ENCODE data around the gene IGFLR1.
A peak's percentile ranks its signal among the peaks of the same experiment; 100 is the strongest.

IGFLR1 gene

GRCh38 chr19:35742121-35742724, at the start of gene IGFLR1:
TSS of gene IGFLR1 (minus strand) at chr19:35742452. CDS start at chr19:35741180, 1,272 bp downstream.
- DNase-seq (ENCODE audit: low read depth in 2 of 2), result peak; percentile 58 to 65

DNA sequence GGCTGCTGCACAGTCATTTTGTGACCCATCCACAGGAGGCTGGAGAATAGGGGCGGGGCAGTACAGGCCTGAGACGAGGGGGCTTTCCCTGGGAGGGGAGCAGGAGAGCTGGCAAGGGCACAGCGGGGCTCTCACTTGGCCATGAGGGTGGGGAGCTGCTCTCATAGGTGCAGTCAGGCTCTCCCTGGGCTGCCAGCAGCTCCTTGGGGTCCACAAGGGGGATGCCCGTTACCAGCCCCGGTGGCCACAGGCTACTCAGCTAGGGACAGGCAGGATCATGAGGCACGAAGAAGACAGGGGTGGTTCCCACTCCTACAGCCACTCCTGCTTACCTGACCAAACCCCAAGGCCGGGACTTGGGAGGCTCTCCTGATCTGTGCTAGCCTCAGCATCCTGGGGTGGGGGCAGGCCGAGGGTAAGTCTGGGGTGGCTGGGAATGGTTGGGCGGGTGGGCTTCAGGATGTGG, 49.6 kb upstream of the IGFLR1 start:
- DNase-seq (ENCODE audit: low read depth in 2 of 2), result no peak

GRCh38 chr19:35790981-35791813, 48.9 kb upstream of the IGFLR1 start:
- DNase-seq (ENCODE audit: low read depth in 2 of 2), result no peak

GRCh38 chr19:35789978-35790944, 48.0 kb upstream of the IGFLR1 start:
- DNase-seq (ENCODE audit: low read depth in 2 of 2), result no peak

GRCh38 chr19:35789195-35789977, 47.1 kb upstream of the IGFLR1 start:
- DNase-seq (ENCODE audit: low read depth in 2 of 2), result no peak

GRCh38 chr19:35788205-35788960, 46.1 kb upstream of the IGFLR1 start:
- DNase-seq (ENCODE audit: low read depth in 2 of 2), result no peak

- no peak for DNase-seq (ENCODE audit: low read depth in 2 of 2)
Measured at GRCh38 chr19:35787227-35787799, 45.1 kb upstream of the IGFLR1 start.

GRCh38 chr19:35786299-35787160, 44.3 kb upstream of the IGFLR1 start:
- no peak for DNase-seq (ENCODE audit: low read depth in 2 of 2)

DNA sequence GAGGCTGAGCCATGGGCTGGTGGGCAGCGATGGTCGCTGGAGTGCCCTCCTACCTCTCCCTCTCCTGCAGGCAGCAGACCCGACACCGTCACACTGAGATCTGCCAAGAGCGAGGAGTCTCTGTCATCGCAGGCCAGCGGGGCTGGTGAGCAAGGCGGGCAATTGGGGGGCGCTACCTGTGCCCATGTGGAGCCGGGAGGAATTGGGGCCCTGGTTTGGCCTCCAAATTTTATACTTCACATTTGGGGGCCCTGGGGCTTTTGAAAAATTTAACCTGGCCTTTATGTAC, 43.0 kb upstream of the IGFLR1 start:
- no peak for DNase-seq (ENCODE audit: low read depth in 2 of 2)

DNA sequence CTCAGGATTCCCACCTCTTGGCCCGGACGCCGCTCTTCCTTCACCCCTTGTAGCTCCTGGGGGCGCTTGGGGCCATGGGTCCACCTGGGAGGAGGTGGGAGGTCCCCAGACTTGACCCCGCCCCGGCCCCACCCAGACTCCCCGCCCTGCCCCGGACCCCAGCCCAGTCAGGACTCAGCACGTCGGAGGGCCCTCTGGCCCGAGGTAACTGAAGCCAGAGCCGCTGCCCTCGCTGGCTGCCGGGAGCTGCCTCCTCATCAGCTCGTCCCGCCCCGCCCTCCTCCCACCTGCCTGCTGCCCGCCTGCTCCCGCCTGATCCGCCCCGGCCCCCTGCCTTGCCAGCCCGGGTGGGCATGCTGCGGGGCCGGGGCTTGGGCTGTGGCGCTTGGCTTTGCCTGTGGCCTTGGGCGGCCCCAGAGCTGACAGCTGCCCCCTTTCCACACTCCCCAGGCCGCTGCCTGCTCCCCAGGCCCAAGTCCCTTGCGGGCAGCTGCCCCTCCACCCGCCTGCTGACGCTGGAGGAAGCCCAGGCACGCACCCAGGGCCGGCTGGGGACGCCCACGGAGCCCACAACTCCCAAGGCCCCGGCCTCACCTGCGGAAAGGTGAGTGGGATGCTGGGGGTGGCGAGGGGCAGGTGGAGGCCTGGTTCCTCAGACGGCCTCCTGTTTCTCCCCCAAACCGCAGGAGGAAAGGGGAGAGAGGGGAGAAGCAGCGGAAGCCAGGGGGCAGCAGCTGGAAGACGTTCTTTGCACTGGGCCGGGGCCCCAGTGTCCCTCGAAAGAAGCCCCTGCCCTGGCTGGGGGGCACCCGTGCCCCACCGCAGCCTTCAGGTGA, 42.5 kb upstream of the IGFLR1 start:
- no peak for DNase-seq (ENCODE audit: low read depth in 2 of 2)

DNA sequence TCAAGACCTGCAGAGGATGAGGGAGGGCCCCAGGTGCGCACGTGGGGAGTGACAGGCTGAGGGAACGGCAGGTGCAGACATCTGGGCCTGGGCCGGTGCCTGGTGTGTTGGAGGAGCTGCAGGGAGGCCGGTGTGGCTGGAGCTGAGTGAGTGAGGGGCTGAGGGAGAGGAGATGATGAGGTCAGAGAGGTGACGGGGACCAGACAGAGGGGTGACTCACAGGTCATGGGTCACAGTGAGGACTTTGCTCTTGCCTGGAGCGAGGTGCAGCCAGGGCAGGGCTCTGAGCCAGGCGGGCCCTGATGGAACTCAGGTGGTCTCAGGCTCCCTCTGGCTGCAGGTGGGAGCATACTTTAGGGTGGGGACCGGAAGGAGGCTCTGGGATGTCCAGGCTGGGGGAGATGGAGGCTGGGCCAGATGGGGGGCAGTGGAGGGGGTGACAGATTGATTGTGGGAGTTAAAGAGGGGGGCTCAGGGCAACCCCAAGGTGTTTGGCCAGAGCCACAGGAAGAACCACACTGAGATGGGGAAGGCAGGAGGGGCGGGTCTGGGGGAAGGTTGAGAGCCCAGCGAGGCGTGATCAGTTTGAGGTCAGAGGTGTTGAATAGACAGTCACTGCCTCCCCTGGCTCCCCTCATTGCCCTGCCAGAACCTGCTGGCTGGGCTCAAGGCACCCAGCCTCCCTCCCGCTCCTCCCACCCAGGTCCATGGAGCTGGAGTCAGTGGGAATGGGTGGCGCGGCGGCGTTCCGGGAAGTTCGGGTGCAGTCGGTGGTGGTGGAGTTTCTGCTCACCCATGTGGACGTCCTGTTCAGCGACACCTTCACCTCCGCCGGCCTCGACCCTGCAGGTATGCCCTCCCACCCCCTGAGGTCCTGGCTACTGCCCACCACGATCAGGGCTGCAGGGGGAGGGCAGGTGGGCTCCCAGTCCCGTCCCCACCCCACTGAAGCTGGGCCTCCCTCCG, 41.5 kb upstream of the IGFLR1 start:
- DNase-seq (ENCODE audit: low read depth in 2 of 2), result no peak

DNA sequence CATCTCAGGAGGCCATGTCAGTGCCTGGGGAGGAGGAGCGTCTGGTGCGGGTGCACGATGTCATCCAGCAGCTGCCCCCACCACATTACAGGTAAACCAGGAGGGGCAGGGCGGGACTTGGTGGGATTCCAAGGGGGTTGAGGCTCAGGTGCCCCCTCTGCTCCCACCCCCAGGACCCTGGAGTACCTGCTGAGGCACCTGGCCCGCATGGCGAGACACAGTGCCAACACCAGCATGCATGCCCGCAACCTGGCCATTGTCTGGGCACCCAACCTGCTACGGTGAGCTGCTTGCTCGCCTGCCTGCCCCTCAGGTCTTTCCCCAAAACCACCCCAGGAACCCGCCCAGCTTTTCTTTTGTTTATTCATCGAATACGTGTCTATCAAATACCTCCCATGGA, 40.3 kb upstream of the IGFLR1 start:
- DNase-seq (ENCODE audit: low read depth in 2 of 2), result no peak

GRCh38 chr19:35781650-35782049, 39.4 kb upstream of the IGFLR1 start:
- DNase-seq (ENCODE audit: low read depth in 2 of 2), result no peak

DNA sequence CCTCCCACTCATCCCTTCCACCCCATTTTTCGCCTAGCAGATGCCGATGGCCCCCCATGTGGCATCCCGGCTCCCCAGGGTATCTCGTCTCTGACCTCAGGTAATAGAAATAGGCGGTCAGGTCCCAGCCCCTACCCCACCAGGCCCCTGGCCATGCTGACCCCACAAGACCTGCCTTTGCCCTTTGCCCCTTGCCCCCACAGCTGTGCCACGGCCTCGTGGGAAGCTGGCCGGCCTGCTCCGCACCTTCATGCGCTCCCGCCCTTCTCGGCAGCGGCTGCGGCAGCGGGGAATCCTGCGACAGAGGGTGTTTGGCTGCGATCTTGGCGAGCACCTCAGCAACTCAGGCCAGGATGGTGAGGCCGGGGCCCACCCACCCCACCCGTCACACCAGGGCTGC, 38.5 kb upstream of the IGFLR1 start:
- no peak for DNase-seq (ENCODE audit: low read depth in 2 of 2)

DNA sequence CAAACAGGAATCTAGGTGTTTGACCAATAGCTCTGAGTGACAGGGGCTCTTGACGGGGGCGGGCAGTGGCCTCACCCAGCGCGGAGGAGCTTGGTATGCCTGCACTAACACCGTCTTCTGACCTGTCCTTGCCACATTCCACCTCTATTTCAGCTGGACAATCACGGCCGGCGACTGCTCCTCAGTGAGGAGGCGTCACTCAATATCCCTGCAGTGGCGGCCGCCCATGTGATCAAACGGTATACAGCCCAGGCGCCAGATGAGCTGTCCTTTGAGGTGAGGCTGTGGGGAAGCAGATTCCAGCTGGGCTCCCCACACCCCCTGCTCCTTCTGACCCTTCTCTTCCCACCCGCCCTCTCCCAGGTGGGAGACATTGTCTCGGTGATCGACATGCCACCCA, 37.8 kb upstream of the IGFLR1 start:
- DNase-seq (ENCODE audit: low read depth in 2 of 2), result no peak

- DNase-seq (ENCODE audit: low read depth in 2 of 2), result no peak
Measured at GRCh38 chr19:35779033-35779432, 36.8 kb upstream of the IGFLR1 start.

- DNase-seq (ENCODE audit: low read depth in 2 of 2), result no peak
Measured at GRCh38 chr19:35777961-35778360, 35.7 kb upstream of the IGFLR1 start.

Data from stimulated activated CD8-positive, alpha-beta memory T cell treated with anti-CD3 and anti-CD28 coated beads, Interleukin-7, amount 100 ng/mL, for 4 hours (primary cell).